ENCODE data around the gene PRKN.

Gene PRKN

DNA sequence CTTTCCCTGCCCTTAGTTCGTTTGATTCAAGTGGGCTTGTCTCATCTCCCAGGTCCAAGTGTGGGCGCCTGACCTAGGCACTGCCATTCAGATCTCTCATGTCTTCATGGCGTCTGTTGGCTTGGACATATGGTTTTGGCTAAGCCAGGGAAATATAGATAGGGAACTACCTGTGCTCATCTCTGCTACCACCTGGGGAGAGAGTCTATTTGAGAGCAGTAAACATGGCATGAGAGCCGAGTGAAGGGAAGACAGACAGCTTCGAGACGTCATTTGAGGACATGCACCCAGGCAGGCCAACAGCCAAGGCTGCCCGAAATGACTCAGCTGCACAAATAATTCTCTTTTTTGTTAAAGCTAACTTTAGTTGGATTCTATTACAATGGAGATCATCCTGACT lies 1083.0 kb downstream of the PRKN start:
- no peak for DNase-seq (ENCODE audit: low read depth in 2 of 3, low spot score in 2 of 3)

- DNase-seq (ENCODE audit: low read depth in 2 of 3, low spot score in 2 of 3) = no peak
These were observed 1086.4 kb downstream of the PRKN start for GRCh38 chr6:161641175-161641574.

- no peak for DNase-seq (ENCODE audit: low read depth in 2 of 3, low spot score in 2 of 3)
These were observed 1087.8 kb downstream of the PRKN start for GRCh38 chr6:161639772-161640171.

GRCh38 chr6:161637658-161638057 lies 1089.9 kb downstream of the PRKN start:
- DNase-seq (ENCODE audit: low read depth in 2 of 3, low spot score in 2 of 3) = no peak

GRCh38 chr6:161636882-161637430 lies 1090.6 kb downstream of the PRKN start:
- DNase-seq (ENCODE audit: low read depth in 2 of 3, low spot score in 2 of 3) = no peak

GRCh38 chr6:161635975-161636374 lies 1091.6 kb downstream of the PRKN start:
- no peak for DNase-seq (ENCODE audit: low read depth in 2 of 3, low spot score in 2 of 3)

DNA sequence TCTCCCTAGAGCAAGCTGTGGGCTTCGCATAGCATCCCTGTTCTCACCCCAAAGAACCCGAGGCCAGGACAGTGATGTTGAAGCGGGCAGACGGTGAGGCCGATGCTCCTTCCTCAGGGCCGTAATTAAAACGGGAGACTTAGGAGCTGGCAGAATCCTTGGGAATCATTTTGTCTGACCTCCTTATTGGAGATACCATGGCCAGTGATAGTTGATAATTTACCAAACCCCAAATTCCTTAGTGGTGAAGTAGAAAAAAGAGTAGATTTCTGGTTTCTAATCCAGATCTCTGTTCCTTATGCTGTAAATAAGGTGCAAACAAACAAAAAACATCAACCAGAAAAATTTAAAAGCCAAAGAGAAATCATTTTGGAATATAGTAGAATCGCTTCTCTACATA lies 1092.7 kb downstream of the PRKN start:
- DNase-seq (ENCODE audit: low read depth in 2 of 3, low spot score in 2 of 3) = no peak

GRCh38 chr6:161631676-161632194 lies 1095.8 kb downstream of the PRKN start:
- DNase-seq (ENCODE audit: low read depth in 2 of 3, low spot score in 2 of 3) = no peak

GRCh38 chr6:161630674-161631073 lies 1096.9 kb downstream of the PRKN start:
- DNase-seq (ENCODE audit: low read depth in 2 of 3, low spot score in 2 of 3) = no peak

GRCh38 chr6:161626132-161626676 lies 1101.4 kb downstream of the PRKN start:
- no peak for DNase-seq (ENCODE audit: low read depth in 2 of 3, low spot score in 2 of 3)

GRCh38 chr6:161624111-161624510 lies 1103.5 kb downstream of the PRKN start:
- no peak for DNase-seq (ENCODE audit: low read depth in 2 of 3, low spot score in 2 of 3)

DNA sequence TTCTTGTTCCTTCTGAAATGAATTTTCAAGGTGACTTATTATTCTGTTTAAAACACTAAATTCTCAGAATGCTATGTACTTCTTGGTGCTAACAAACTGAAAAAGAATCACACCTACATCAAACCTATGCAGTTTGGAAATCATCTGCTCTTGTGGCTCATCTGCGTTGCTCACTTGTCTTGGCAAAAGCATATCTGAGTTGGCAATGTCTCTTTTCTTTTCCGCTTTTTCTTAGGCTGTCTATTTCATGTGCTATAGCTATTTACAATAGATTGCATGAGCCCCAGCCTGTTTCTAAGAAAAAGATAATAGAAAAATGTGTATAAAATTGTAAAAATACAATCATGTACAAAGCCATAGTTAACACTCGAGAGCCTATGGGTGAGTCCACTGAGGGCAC lies 1104.8 kb downstream of the PRKN start:
- no peak for DNase-seq (ENCODE audit: low read depth in 2 of 3, low spot score in 2 of 3)

- DNase-seq (ENCODE audit: low read depth in 2 of 3, low spot score in 2 of 3) = no peak
These were observed 1108.6 kb downstream of the PRKN start for GRCh38 chr6:161618831-161619454.

GRCh38 chr6:161613711-161614110 lies 1113.9 kb downstream of the PRKN start:
- no peak for DNase-seq (ENCODE audit: low read depth in 2 of 3, low spot score in 2 of 3)

GRCh38 chr6:161608771-161609170 lies 1118.8 kb downstream of the PRKN start:
- DNase-seq (ENCODE audit: low read depth in 2 of 3, low spot score in 2 of 3) = no peak

DNA sequence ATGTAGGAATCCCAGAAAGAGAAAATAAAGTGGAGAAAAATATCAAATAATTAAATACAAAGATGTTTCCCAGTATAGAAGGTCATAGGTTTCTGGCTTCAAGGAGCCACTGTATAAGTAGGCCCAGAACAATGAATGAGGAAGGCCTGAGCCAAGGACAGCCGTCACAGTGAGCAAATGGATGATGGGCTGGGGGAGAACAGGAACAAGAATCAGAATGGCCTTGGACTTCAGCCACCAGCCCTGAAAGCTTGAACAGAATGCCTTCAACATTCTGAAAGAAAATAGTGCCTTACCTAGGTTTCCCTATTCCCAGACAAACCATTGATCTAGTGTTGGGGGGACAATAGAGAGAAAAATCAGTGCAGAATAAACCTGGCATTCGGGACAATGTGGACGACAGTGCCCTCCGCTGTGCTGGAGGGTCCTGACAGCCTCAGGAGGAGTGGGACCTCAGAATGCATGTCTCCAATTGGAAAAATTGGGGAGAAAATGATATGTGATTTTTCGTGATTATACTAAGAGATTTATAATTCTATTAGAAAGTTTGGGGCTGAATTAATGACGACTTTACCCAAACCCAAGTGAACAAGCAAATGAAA lies 1119.8 kb downstream of the PRKN start:
- DNase-seq (ENCODE audit: low read depth in 2 of 3, low spot score in 2 of 3) = no peak

DNA sequence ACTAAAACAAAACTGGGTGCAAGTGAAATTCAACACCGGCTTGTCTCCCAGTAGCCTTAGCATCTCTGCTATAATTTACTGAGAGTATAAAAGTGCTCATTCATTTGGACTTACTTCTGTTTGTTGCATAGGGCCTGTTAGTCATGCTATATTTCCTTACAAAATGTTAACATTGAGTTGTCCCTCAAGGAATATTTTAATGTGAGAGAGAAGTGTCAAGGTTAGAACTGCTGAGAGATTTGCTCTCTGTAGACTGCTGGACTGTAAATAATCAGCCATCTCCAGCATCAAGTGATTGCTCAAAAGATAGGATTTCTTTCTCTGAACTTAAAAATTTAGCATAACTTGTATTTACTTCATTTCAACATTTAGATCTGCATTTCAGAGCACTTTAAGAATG lies 1125.2 kb downstream of the PRKN start:
- no peak for DNase-seq (ENCODE audit: low read depth in 2 of 3, low spot score in 2 of 3)

DNA sequence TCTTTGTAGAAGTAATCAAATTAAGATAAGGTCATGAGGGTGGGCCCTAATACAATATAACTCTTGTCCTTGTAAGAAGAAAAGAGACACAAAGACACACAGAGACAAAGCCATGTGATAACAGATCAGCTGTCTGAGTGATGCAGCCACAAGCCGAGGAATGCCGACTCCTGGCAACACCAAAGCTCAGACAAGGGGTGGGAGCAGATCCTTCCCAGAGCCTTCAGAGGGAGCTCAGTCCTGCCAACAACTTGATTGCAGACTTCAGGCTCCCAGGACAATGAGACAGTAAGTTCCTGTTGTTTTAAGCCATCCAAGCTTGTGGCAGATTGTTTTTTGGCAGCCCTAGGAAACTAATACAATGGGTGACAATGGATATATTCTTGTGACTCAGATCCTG lies 1128.7 kb downstream of the PRKN start:
- DNase-seq (ENCODE audit: low read depth in 2 of 3, low spot score in 2 of 3) = no peak

- DNase-seq (ENCODE audit: low read depth in 2 of 3, low spot score in 2 of 3) = no peak
These were observed 1130.6 kb downstream of the PRKN start for GRCh38 chr6:161596807-161597520.

- DNase-seq (ENCODE audit: low read depth in 2 of 3, low spot score in 2 of 3) = no peak
These were observed 1133.2 kb downstream of the PRKN start for GRCh38 chr6:161594412-161594811.

DNA sequence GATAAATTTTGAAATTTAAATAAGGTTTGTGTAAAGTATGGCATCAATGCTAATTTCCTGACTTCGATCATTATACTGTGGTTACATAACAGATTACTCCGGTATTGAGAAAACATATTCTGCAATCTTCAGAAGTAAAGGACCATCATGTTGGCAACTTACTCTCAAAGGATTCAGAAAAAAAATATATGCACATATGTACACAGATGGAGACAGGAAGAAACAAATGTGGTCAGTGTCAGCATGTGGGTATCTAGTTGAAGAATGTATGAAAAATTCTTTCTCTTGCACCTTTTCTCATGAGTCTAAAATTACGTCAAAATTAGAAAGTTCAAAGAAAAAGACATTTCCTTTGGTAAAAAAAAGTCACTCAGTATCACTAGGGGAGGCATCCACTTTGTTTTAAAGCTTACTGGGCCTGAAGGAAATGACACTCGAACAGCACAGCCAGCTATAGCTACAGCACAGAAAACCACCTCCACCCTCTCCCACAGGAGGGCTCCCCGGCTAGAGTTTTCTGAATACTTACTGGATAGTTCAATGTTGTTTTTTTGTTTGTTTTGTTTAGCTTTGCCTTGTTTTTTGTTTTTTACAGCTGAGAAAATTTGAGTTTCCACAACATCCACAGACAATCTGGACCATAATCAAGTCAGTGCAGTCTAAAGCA lies 1136.5 kb downstream of the PRKN start:
- no peak for DNase-seq (ENCODE audit: low read depth in 2 of 3, low spot score in 2 of 3)

Measured in activated CD8-positive, alpha-beta memory T cell treated with anti-CD3 and anti-CD28 coated beads for 48 hours (primary cell).